Stimulated activated CD4-positive, alpha-beta T cell treated with anti-CD3 and anti-CD28 coated beads, Interleukin-15, amount 100 ng/mL, for 48 hours (primary cell): ENCODE data around the gene GTPBP6.
A peak's percentile ranks its signal among the peaks of the same experiment; 100 is the strongest.
"Not testable (repeated sequence)": the region's sequence is repeated elsewhere in the genome, so short reads cannot be mapped to it uniquely, and the experiment has no call there.

Experiments used
- DNase-seq, 2 donors: peaks; one replicate each; pipeline ENCODE4 v3.0.0-alpha.2; 2020; ENCODE audit warnings: low read depth in 2 of 2

The GTPBP6 gene

GRCh38 chrX:291411-291901, 27.1 kb downstream of the GTPBP6 start:
- no peak for DNase-seq

GRCh38 chrX:290476-291166, 28.0 kb downstream of the GTPBP6 start:
- no peak for DNase-seq

DNA sequence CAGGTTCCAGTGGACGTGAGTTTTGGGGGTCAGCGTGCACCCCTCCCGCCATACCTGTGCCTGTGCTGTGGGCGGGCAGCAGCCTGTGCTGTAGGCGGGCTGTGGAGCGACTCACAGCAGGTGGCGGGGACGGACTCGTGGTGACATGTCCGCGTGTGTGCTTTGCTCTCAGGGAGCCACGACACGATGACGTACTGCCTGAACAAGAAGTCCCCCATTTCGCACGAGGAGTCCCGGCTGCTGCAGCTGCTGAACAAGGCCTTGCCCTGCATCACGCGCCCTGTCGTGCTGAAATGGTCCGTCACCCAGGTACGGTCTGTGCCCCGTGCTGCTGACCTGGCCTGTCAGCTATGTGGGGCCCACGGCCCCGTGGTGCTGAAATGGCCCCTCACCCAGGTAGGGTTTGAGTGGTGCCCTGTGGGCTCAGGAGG, 30.0 kb downstream of the GTPBP6 start:
- DNase-seq, result no peak

DNA sequence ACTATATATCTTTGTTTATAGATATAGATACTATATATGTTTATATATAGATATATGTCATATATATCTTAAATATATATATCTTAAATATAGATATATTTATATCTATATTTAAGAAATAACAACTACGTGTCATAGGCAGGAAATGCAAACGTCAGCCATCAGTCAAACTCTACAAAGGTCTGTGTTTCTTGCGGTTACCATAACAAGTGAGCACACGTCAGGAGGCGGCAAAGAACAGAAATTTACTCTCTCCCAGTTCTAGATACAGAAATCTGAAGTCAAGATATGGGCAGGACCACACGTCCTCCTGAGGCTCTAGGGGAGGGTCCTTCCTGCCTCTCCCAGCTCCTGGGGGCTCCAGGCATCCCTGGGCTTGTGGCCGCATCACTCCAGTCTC, 30.9 kb downstream of the GTPBP6 start:
- no peak for DNase-seq

GRCh38 chrX:285076-285677, 33.4 kb downstream of the GTPBP6 start:
- no peak for DNase-seq

DNA sequence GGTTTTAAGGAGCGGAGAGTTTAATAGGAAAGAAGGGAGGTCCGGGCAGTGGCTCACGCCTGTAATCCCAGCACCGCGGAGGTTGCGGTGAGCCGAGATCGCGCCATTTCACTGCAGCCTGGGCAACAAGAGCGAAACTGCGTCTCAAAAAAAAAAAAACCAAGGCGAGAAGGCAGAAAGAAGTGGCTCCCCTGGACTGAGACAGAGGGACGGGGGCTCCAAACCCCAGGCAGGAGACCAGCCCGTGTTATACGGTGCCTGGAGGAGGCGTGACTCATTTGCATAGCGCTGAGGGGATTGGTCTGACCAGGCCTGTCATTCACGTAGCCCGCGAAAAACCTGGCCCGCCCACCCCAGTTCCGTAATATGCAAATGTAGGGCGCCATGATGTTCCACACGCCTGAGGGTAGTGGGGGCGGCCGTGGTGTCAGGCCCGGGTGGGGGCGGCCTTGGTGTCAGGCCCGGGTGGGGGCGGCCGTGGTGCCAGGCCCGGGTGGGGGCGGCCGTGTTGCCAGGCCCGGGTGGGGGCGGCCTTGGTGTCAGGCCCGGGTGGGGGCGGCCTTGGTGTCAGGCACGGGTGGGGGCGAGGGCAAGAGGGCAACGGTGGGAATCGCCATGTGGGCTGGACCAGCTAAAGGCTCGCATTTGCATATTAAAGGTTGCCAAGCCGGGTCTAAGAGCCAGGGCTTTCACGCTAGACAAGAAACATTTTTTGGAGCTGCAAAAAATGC, 35.3 kb downstream of the GTPBP6 start:
- DNase-seq, result peak; percentile 87 to 92

DNA sequence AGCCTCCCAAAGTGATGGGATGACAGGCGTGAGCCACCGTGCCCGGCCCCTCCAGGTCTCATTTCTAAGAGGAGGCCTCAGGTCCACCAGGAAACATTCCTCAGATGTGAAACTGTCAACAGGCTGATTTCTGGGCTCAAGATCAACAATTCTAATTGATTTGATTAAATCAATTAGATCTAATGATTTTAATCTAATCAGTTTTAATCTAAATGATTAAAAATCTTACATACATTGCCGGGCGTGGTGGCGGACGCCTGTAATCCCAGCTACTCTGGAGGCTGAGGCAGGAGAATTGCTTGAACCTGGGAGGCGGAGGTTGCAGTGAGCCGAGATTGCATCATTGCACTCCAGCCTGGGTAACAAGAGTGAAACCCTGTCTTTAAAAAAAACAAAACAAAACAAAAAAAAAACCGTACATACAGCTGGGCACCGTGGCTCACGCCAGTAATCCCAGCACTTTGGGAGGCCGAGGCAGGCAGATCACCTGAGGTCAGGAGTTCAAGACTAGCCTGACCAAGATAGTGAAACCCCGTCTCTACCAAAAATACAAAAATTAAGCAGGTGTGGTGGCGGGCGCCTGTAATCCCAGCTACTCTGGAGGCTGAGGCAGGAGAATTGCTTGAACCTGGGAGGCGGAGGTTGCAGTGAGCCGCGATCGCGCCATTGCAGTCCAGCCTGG, 36.5 kb downstream of the GTPBP6 start:
- DNase-seq, result not testable (repeated sequence)

- no peak for DNase-seq
These were observed 37.2 kb downstream of the GTPBP6 start, which contains the start of gene PLCXD1 for GRCh38 chrX:281166-281999. TSS of gene PLCXD1 (plus strand) at chrX:281381. CDS start at chrX:284188, 2,807 bp downstream.

GRCh38 chrX:280722-281121, 37.9 kb downstream of the GTPBP6 start:
- DNase-seq, result not testable (repeated sequence)

- DNase-seq, result not testable (repeated sequence)
These were observed 38.6 kb downstream of the GTPBP6 start for GRCh38 chrX:279757-280604.

DNA sequence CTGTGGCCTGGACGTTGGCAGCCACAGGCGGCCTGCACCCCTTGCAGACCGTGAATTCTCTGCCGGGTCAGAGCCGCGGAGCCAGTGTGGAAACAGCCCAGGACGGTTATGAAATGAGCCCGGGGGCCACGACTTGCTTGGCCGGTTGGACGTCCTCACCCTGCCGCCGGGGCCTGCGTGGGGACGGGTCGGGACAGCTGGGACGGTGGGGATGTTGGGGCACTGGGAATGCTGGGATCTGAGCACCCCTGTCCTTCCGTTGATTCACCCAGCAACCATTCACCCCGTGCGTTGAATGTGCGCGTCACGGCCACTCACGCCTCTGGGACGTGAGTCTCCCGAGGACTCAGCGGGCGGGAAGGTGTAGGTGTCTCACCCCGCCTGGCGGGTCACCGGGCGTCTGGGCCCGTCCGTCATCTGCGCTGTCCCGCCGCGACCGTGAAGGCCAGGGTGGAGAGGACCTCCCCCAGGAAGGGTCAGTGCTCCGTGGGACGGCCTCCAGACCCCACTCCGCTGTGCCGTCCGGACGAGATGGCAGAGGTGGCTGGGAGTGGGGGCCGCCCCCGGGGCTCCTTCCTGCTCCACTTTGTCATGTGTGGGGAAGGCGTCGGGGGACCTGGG, 41.9 kb downstream of the GTPBP6 start:
- DNase-seq, result no peak

GRCh38 chrX:275967-276580, 42.5 kb downstream of the GTPBP6 start:
- peak; percentile 19 to 26 for DNase-seq

DNA sequence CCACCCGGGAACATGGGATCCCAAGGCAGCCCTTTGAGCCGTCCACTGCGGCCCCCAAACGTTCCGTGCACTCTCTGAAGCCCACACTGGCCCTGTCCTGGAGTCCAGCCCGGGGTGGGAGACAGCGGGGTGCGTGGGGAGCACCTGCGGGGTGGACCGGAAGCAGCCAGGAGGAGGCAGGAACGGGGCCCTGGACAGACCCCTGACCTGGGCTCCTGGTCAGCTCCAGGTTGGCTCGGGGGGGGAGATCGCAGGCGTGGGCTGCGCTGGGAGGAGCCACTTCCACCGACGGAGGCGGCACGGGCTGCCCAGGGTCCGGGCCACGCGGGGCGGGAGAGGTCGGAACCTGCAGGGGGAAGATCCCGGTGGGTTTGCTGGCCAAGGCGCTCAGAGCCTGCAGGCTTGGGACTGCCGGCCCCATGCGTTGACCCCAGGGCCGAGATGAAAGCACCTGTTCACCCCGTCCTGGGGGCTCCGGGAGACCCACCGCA, 43.1 kb downstream of the GTPBP6 start:
- DNase-seq, result no peak

- no peak for DNase-seq
These were observed 43.6 kb downstream of the GTPBP6 start for GRCh38 chrX:274904-275475.

- DNase-seq, result no peak
These were observed 47.7 kb downstream of the GTPBP6 start for GRCh38 chrX:270848-271367.

DNA sequence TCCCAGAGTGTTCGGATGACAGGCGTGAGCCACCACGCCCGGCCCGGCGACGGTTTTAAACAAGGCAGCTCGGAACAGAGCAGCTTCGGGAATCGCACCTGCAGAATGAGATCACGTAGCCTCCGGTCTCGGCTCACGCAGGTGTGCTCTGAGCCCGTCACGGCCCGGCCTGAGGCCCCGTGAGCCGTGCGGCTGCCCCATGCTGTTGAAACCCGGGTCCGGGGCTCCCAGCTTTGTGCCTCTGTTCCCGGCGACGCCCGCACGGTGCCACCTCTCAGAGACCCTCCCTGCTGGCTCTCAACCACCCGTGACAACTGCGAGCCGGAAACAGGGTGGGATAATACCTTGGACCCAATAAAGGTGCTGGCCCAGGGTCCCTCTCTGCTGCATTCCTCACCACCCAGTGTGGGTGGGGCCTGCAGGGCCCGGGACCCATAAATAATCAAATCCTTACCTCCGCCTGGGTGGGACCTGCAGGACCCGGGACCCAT, 50.8 kb downstream of the GTPBP6 start:
- no peak for DNase-seq

GRCh38 chrX:265502-265901, 53.1 kb downstream of the GTPBP6 start:
- DNase-seq, result no peak
